HEK293 (cell line): ENCODE results near the gene DSCAML1.

Experiments
- ZBTB8A ChIP-seq: fragments of 450-650 bp; formaldehyde crosslinking; IDR thresholded peaks from 2 replicates; pipeline ENCODE4 v1.5.1; 2016; ENCODE audit warnings: missing biosample characterization, missing genetic modification characterization
- ZNF132 ChIP-seq: fragments of 450-650 bp; formaldehyde crosslinking; IDR thresholded peaks from 2 replicates; pipeline ENCODE4 v1.5.1; 2017; ENCODE audit warnings: missing biosample characterization, missing genetic modification characterization, borderline replicate concordance
- ZNF571 ChIP-seq: fragments of 450-650 bp; formaldehyde crosslinking; IDR thresholded peaks from 2 replicates; pipeline ENCODE4 v1.5.0; 2017; ENCODE audit warnings: missing biosample characterization, missing genetic modification characterization
- ZNF585B ChIP-seq: fragments of 450-650 bp; formaldehyde crosslinking; IDR thresholded peaks from 2 replicates; pipeline ENCODE4 v1.5.1; 2016; ENCODE audit warnings: missing biosample characterization, missing genetic modification characterization
- ZSCAN16 ChIP-seq: fragments of 450-650 bp; formaldehyde crosslinking; IDR thresholded peaks from 2 replicates; pipeline ENCODE4 v1.5.1; 2016; ENCODE audit warnings: missing biosample characterization, missing genetic modification characterization
- TF ChIP-seq, protein P1 (sequence below): fragments of 450-650 bp; formaldehyde crosslinking; IDR thresholded peaks from 2 replicates; pipeline ENCODE4 v1.5.1; 2016; ENCODE audit warnings: missing biosample characterization, missing genetic modification characterization
- TF ChIP-seq, protein P2 (sequence below): fragments of 450-650 bp; formaldehyde crosslinking; IDR thresholded peaks from 2 replicates; pipeline ENCODE4 v1.5.1; 2016; ENCODE audit warnings: missing biosample characterization, missing genetic modification characterization, borderline replicate concordance
- TF ChIP-seq, protein P3 (sequence below): fragments of 450-650 bp; formaldehyde crosslinking; IDR thresholded peaks from 2 replicates; pipeline ENCODE4 v1.5.1; 2016; ENCODE audit warnings: missing biosample characterization, missing genetic modification characterization

DNA sequence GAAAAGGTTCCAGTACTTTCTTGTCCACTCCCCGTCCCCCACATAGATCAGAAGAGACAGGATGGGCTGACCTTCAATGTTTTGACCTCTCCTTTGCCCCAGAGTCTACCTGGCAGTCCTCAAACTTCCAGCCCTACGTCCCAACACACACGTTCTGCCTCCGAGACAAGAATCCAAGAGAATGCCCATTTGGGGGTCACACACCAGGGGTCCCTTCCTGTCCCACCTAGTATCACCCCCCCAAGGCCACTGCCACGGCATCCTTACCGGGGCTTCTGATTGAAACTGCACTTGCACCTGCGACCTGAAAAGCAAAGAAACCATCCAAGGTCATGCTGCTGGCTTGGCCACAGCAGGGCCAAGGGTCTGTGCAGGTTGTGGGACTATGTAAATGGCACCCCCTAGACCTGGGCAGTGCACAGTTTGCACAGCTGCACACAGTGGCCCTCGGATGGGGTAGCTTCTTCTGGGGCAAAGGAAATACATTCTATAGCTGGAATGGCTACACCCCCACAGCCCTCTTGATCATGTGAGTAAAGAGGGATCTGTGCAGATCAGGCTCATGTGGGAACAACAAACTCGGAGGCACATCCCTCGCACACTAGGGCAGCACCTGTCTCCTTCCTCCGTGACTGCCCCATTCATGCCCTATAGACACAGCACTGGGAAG lies 44.0 kb upstream of the DSCAML1 start:
- TF ChIP-seq, protein P1, sequence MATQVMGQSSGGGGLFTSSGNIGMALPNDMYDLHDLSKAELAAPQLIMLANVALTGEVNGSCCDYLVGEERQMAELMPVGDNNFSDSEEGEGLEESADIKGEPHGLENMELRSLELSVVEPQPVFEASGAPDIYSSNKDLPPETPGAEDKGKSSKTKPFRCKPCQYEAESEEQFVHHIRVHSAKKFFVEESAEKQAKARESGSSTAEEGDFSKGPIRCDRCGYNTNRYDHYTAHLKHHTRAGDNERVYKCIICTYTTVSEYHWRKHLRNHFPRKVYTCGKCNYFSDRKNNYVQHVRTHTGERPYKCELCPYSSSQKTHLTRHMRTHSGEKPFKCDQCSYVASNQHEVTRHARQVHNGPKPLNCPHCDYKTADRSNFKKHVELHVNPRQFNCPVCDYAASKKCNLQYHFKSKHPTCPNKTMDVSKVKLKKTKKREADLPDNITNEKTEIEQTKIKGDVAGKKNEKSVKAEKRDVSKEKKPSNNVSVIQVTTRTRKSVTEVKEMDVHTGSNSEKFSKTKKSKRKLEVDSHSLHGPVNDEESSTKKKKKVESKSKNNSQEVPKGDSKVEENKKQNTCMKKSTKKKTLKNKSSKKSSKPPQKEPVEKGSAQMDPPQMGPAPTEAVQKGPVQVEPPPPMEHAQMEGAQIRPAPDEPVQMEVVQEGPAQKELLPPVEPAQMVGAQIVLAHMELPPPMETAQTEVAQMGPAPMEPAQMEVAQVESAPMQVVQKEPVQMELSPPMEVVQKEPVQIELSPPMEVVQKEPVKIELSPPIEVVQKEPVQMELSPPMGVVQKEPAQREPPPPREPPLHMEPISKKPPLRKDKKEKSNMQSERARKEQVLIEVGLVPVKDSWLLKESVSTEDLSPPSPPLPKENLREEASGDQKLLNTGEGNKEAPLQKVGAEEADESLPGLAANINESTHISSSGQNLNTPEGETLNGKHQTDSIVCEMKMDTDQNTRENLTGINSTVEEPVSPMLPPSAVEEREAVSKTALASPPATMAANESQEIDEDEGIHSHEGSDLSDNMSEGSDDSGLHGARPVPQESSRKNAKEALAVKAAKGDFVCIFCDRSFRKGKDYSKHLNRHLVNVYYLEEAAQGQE (tag by site-specific recombination), result no peak
- TF ChIP-seq ZBTB8A, result no peak
- TF ChIP-seq, protein P2, sequence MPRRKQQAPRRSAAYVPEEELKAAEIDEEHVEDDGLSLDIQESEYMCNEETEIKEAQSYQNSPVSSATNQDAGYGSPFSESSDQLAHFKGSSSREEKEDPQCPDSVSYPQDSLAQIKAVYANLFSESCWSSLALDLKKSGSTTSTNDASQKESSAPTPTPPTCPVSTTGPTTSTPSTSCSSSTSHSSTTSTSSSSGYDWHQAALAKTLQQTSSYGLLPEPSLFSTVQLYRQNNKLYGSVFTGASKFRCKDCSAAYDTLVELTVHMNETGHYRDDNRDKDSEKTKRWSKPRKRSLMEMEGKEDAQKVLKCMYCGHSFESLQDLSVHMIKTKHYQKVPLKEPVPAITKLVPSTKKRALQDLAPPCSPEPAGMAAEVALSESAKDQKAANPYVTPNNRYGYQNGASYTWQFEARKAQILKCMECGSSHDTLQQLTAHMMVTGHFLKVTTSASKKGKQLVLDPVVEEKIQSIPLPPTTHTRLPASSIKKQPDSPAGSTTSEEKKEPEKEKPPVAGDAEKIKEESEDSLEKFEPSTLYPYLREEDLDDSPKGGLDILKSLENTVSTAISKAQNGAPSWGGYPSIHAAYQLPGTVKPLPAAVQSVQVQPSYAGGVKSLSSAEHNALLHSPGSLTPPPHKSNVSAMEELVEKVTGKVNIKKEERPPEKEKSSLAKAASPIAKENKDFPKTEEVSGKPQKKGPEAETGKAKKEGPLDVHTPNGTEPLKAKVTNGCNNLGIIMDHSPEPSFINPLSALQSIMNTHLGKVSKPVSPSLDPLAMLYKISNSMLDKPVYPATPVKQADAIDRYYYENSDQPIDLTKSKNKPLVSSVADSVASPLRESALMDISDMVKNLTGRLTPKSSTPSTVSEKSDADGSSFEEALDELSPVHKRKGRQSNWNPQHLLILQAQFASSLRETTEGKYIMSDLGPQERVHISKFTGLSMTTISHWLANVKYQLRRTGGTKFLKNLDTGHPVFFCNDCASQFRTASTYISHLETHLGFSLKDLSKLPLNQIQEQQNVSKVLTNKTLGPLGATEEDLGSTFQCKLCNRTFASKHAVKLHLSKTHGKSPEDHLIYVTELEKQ, result no peak
- TF ChIP-seq ZNF571, result no peak
- TF ChIP-seq ZNF585B (tag by site-specific recombination), result no peak
- TF ChIP-seq ZSCAN16, result no peak
- no peak for TF ChIP-seq ZNF132 (tag by site-specific recombination)
- TF ChIP-seq, protein P3, sequence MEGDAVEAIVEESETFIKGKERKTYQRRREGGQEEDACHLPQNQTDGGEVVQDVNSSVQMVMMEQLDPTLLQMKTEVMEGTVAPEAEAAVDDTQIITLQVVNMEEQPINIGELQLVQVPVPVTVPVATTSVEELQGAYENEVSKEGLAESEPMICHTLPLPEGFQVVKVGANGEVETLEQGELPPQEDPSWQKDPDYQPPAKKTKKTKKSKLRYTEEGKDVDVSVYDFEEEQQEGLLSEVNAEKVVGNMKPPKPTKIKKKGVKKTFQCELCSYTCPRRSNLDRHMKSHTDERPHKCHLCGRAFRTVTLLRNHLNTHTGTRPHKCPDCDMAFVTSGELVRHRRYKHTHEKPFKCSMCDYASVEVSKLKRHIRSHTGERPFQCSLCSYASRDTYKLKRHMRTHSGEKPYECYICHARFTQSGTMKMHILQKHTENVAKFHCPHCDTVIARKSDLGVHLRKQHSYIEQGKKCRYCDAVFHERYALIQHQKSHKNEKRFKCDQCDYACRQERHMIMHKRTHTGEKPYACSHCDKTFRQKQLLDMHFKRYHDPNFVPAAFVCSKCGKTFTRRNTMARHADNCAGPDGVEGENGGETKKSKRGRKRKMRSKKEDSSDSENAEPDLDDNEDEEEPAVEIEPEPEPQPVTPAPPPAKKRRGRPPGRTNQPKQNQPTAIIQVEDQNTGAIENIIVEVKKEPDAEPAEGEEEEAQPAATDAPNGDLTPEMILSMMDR (tag by site-specific recombination), result no peak
